CD4-positive, alpha-beta T cell treated with Interferon gamma for 1 hour (primary cell): ENCODE results near the gene RBP5.
"Not testable (repeated sequence)": the region's sequence is repeated elsewhere in the genome, so short reads cannot be mapped to it uniquely, and the experiment has no call there.

Experiments used
- DNase-seq: peaks from one replicate; pipeline ENCODE4 v3.0.0-alpha.2; 2020

RBP5 gene

GRCh38 chr12:7121324-7121723, 7.4 kb downstream of the RBP5 start:
- DNase-seq: no peak

GRCh38 chr12:7120166-7120565, 8.5 kb downstream of the RBP5 start:
- no peak for DNase-seq

GRCh38 chr12:7118881-7119280, 9.8 kb downstream of the RBP5 start:
- no peak for DNase-seq

- DNase-seq: no peak
These were observed 11.0 kb downstream of the RBP5 start for GRCh38 chr12:7117670-7118069.

- no peak for DNase-seq
These were observed 11.8 kb downstream of the RBP5 start for GRCh38 chr12:7116916-7117315.

- DNase-seq: no peak
These were observed 12.5 kb downstream of the RBP5 start for GRCh38 chr12:7116196-7116595.

GRCh38 chr12:7114851-7115250, 13.8 kb downstream of the RBP5 start:
- no peak for DNase-seq

- no peak for DNase-seq
These were observed 14.7 kb downstream of the RBP5 start for GRCh38 chr12:7114008-7114407.

- peak; percentile 28 for DNase-seq
These were observed 15.3 kb downstream of the RBP5 start for GRCh38 chr12:7113389-7113871.

GRCh38 chr12:7112041-7112440, 16.6 kb downstream of the RBP5 start:
- no peak for DNase-seq

- no peak for DNase-seq
These were observed 18.0 kb downstream of the RBP5 start for GRCh38 chr12:7110661-7111060.

GRCh38 chr12:7109572-7109920, 19.1 kb downstream of the RBP5 start:
- no peak for DNase-seq

- DNase-seq: peak; percentile 66
These were observed 19.7 kb downstream of the RBP5 start, which contains the start of gene C1RL for GRCh38 chr12:7108796-7109571. Gene C1RL (minus strand): TSS chr12:7109214. CDS start chr12:7109180, 34 bp downstream.

GRCh38 chr12:7108003-7108795, 20.5 kb downstream of the RBP5 start:
- DNase-seq: peak; percentile 68

GRCh38 chr12:7107636-7108002, 21.1 kb downstream of the RBP5 start:
- no peak for DNase-seq

- not testable (repeated sequence) for DNase-seq
These were observed 21.5 kb downstream of the RBP5 start for GRCh38 chr12:7107181-7107580.

GRCh38 chr12:7106082-7106481, 22.6 kb downstream of the RBP5 start:
- DNase-seq: no peak

GRCh38 chr12:7103837-7104584, 24.7 kb downstream of the RBP5 start:
- no peak for DNase-seq

- DNase-seq: no peak
These were observed 26.1 kb downstream of the RBP5 start for GRCh38 chr12:7102582-7102981.

- no peak for DNase-seq
These were observed 27.0 kb downstream of the RBP5 start for GRCh38 chr12:7101694-7102131.

- no peak for DNase-seq
These were observed 27.5 kb downstream of the RBP5 start for GRCh38 chr12:7101047-7101693.

GRCh38 chr12:7100239-7100638, 28.4 kb downstream of the RBP5 start:
- no peak for DNase-seq
